GM18502 (cell line): Measurements from ENCODE around the gene ART3.

Source experiments
- ATAC-seq: cut with Tn5 transposase; IDR thresholded peaks from one replicate; pipeline ENCODE4 v1.9.1; 2021; ENCODE audit warnings: mild to moderate bottlenecking; ENCODE audit not compliant: unreplicated experiment, poor library complexity

ART3 gene

DNA sequence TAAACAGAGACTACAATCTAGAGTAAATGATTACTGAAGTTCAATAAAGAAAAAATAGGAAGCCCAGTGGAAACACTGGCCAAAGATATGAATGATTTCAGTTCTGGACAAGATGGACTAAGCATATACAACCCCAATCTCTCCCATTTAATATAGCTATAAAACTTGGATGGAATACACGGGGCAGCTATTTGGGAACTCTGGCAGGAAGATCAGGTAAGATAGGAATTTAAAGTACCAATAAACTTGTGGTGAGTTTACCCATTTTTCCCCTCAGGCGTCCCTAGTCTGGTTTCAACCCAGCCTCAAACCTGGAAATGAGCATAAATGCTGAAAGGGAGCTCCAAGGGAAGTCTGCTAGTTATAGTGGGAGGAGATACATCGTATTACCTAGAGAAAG lies 53.2 kb downstream of the ART3 start:
- ATAC-seq, result no peak

DNA sequence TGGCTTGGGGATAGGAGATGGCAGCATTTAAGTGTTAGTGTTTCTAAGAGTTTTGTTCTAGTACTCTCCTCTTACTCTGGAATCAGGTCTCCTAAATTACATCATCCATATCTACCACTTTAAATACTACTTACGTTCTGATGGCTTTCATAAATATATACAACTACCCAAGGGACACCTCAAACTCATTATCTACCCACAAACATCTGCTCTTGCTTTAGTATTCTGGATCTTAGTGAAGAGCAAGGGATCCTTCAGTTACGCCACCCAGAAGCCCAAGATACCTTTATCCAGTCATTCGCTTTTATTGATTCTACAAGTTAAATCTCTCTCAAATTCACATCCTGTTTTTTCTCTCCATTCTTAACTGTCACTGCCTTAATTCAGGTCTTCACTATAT lies 66.7 kb downstream of the ART3 start:
- ATAC-seq, result no peak

DNA sequence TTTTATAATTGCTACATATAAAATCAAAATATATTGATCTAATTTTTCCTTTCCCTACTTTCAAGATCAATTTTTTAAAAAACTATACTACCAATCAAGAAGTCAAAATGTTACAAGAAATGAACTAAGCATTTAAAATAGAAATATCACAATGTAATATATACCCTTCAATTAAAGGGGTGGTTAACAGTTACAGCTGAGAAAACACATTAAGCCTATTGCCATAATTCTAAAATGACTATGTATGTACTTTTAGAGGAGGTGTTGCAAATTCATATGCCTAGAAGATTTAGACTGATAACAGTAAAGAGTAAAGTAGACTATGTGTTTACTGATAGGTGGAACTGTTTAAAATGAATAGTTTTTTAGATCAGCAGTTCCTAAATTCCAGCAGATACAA lies 70.0 kb downstream of the ART3 start:
- no peak for ATAC-seq

DNA sequence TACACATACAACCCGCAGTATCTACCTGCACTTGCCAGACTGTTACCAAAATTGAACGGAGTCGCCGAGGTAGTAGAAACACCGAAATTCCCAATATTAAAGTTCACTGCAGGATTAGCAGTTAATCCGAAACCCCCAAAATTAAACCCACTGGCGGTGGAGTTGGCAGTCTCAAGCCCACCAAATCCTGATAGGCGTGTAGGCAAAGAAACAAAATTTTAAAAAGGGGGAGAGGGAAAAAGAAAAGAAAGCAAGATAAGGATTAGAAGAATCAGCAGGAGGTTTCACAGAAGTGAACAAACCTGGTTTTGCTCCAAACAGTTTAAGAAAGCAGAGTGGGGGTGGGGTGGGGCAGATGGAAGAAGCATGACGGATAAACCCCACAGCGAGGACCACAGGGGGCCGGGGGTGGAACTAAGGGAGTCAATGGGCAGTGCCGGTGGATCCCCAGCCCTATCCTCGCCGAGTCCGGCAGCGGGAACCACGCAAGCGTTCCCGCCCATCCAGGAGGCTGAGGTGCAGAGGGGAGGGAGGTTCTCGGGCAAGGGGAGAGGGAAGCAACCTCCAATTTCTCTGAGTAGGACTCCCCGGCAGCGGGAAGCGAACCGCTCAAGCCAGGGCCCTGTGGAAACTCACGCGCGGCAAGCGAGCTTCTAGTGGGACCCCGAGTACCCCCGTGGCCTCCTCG lies 73.1 kb downstream of the ART3 start:
- peak; percentile 44 for ATAC-seq

DNA sequence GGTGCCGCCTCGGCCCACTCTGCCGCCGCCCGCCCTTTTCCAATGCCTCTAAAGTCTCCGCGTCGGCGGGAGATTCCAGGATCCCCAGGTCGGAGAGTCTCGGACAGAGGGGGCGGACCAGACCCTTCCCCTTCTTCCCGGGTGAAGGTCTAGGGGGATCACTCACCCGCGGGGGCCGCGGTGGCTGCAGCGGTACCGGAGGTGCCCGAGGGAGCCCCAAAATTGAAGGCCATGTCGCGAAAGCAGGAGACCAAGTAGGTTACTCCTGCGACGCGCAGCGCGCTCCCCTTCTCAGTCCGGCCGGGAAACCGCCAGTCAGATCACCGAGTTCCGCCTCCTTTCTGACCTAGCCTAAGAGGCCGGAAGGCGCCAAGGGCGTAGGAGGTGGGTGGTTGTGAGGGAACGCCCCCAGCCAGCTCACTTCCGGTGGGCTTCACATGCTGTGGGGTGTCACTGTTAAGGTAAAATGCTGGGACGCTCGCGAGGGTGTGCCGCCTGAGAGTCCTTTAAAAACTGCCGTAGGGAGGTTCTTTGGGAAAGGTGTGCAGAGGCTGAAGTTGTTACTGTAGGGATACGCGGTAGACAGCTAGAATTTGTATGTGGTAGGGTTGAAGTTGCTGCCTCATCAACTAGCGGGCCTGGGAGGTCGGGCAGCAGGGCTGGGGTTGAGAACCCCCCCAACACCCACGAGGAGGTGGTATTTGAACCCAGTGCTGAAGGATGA lies 73.8 kb downstream of the ART3 start, which contains the start of gene NUP54:
Gene NUP54 (minus strand): TSS at position 256 of the 724 bp plus-strand sequence. CDS start 23 bp downstream, at position 233.
- peak; percentile 98 for ATAC-seq

DNA sequence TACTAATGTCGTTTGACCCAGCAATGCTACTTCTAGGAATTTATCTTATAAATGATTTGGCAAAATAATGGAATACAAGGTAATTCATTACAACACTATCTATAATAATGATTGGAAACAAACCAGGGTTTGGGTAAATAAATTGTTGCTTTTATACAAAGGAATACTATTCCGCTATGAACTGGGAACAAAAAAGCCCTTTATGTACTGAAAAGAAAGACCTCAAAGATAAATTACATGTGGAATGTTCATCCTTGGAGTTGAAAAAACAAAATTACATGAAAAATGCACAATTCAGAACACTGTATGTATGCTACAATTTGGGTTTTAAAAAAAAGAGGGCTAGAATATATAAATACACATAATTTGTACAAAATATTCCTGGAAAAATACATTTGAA lies 78.8 kb downstream of the ART3 start:
- no peak for ATAC-seq

DNA sequence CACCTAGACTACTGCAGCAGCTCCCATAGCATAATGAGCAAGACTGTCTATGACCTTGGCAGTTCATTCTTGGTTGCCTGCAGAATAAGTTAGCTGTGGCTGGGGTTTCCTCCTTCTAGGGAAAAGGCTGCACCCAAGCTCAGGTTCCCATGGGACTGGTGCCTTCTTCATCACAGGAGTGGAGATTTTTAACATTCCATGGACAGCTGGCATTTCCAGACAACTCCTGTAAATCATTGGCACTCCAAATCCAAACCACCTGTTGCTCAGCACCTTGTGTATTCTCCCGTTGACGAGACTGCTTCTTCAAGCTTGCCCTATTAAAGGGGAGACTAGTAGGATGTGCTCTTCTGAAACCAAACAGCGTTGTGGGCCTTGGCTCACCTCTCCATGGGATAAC lies 81.5 kb downstream of the ART3 start:
- no peak for ATAC-seq

DNA sequence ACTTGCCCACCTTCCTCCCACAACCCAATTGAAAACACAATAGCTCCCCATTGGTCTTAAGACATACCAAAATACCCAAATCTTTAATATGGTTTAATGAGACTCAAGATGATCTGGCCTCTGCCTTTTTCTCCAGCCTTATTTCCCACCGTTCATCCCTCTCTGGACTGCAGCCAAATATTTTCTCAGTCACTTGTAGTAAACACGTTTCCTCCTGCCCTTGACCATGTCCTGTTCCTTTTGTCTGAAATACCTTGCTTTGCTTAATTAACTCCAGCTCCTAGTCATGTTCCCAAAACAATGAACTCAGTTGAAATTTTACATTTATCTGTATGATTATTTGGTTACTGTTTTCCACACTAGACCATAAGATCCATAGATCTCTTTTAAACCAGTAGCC lies 82.1 kb downstream of the ART3 start:
- ATAC-seq, result no peak

DNA sequence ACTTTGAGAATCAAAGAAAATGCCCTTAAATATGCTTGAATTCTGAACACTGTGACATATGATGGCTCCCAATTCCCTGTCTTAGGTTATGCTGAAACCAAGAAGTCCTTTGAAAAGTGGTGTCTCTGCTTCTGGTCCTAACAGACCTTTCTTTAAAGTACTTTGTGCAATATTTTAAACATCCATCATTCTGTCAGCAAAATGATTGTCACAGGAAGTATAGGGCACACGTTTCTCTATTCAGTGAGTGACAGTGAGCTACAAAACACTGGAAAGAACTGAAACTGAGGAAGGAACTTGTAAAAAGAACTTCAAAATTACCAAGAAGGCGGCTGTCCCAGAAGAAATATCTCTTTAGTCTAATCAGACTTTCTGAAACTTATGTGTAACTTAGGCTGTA lies 85.8 kb downstream of the ART3 start:
- ATAC-seq, result no peak
